ENCODE measurements around the gene RHD.
"Not testable (repeated sequence)": the region's sequence is repeated elsewhere in the genome, so short reads cannot be mapped to it uniquely, and the experiment has no call there.

The RHD gene

DNA sequence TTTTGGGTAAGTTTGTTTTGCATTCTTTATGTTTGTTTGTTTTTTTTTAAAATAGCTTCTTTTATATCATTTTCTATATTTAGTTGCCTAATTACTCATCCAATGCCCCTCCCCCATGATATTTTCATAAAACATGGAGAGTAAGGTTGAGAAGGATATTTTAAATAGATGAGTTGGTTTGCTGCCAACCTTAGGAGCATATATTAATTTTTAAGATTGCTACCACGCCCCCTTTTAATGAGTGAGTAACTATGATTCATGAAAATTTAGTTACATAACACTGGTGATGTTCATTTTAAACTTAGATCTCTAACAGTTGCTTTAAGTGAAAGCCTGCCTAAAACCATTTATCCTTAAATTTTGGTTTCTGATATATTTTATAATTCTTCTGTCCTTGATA, 84.5 kb downstream of the RHD start:
- H3K4me3 ChIP-seq (ENCODE audit: low read length in 2 of 2): no peak overlapping the region
- H3K27ac ChIP-seq (ENCODE audit: low read length): no peak overlapping the region

DNA sequence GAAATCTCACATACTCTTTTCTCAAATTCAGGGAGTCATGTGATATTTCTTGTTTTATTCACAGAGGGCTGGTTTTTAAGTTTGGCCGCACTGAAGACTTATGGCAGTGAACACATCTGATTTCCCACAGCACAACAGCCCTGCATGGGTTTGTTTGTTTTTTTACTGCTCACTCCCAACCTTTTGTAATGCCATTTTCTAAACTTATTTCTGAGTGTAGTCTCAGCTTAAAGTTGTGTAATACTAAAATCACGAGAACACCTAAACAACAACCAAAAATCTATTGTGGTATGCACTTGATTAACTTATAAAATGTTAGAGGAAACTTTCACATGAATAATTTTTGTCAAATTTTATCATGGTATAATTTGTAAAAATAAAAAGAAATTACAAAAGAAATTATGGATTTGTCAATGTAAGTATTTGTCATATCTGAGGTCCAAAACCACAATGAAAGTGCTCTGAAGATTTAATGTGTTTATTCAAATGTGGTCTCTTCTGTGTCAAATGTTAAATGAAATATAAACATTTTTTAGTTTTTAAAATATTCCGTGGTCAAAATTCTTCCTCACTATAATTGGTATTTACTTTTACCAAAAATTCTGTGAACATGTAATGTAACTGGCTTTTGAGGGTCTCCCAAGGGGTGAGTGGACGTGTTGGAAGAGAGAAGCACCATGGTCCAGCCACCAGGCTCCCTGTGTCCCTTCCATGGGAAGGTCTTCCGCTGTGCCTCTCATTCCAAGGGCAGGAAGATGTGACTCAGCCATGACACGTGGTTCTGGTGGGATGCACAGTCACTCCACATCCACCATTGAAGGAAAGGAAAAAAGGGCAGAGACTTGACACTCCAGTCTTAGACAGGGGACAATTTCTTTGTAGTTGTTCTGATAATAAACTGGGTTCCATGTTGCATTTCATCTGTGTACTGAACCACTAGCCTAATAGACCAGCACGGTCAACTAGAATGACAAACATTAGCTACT, 88.6 kb downstream of the RHD start:
- H3K9me3 ChIP-seq (ENCODE audit: control insufficient read depth in 2 of 2, low read length in 2 of 2): no peaks in the 10 kb centered on the region
- H3K27me3 ChIP-seq (ENCODE audit: control insufficient read depth in 1 of 2, insufficient read depth in 2 of 2, low read length in 2 of 2): no peaks in the 10 kb centered on the region
- peaks cover 19 to 29% of the 10 kb centered on the region in 2 donors for H3K36me3 ChIP-seq (ENCODE audit: control insufficient read depth in 2 of 2, insufficient read depth in 2 of 2, low read length in 2 of 2)
- H3K4me1 ChIP-seq (ENCODE audit: control insufficient read depth, insufficient read depth, low read length): no peaks in the 10 kb centered on the region
- H3K27ac ChIP-seq (ENCODE audit: low read length): no peak overlapping the region
- H3K4me3 ChIP-seq (ENCODE audit: low read length in 2 of 2): no peak overlapping the region
- no peak overlapping the region for H3K9ac ChIP-seq (ENCODE audit: low read length in 2 of 2)

More for the DNA sequence above, 84.5 kb downstream of the RHD start:
- Histone ChIP-seq H3K9ac (ENCODE audit: low read length in 2 of 2) (no peak overlapping the region), H3K9me3 (ENCODE audit: control insufficient read depth in 2 of 2, low read length in 2 of 2) (no peaks in the 10 kb centered on the region), H3K27me3 (ENCODE audit: control insufficient read depth in 1 of 2, insufficient read depth in 2 of 2, low read length in 2 of 2) (no peaks in the 10 kb centered on the region), H3K4me1 (ENCODE audit: control insufficient read depth, insufficient read depth, low read length) (no peaks in the 10 kb centered on the region), H3K36me3 (ENCODE audit: control insufficient read depth in 2 of 2, insufficient read depth in 2 of 2, low read length in 2 of 2) (peaks cover 26 to 37% of the 10 kb centered on the region in 2 donors)

- no peak overlapping the region for H3K4me3 ChIP-seq (ENCODE audit: low read length in 2 of 2)
- peaks cover 15 to 25% of the 10 kb centered on the region in 2 donors for H3K36me3 ChIP-seq (ENCODE audit: control insufficient read depth in 2 of 2, insufficient read depth in 2 of 2, low read length in 2 of 2)
- H3K27me3 ChIP-seq (ENCODE audit: control insufficient read depth in 1 of 2, insufficient read depth in 2 of 2, low read length in 2 of 2): no peaks in the 10 kb centered on the region
- no peaks in the 10 kb centered on the region for H3K4me1 ChIP-seq (ENCODE audit: control insufficient read depth, insufficient read depth, low read length)
- no peak overlapping the region for H3K27ac ChIP-seq (ENCODE audit: low read length)
- no peak overlapping the region for H3K9ac ChIP-seq (ENCODE audit: low read length in 2 of 2)
- H3K9me3 ChIP-seq (ENCODE audit: control insufficient read depth in 2 of 2, low read length in 2 of 2): no peaks in the 10 kb centered on the region
These were observed 89.6 kb downstream of the RHD start for GRCh38 chr1:25361901-25362300.

GRCh38 chr1:25362634-25363559, 90.6 kb downstream of the RHD start:
- H3K4me3 ChIP-seq (ENCODE audit: low read length in 2 of 2); H3K4me1 ChIP-seq (ENCODE audit: control insufficient read depth, insufficient read depth, low read length); H3K9ac ChIP-seq (ENCODE audit: low read length in 2 of 2); H3K27me3 ChIP-seq (ENCODE audit: control insufficient read depth in 1 of 2, insufficient read depth in 2 of 2, low read length in 2 of 2); H3K9me3 ChIP-seq (ENCODE audit: control insufficient read depth in 2 of 2, low read length in 2 of 2); H3K27ac ChIP-seq (ENCODE audit: low read length): not testable (repeated sequence)
- H3K36me3 ChIP-seq (ENCODE audit: control insufficient read depth in 2 of 2, insufficient read depth in 2 of 2, low read length in 2 of 2): peaks cover 15 to 25% of the 10 kb centered on the region in 2 donors

- Histone ChIP-seq H3K9ac (ENCODE audit: low read length in 2 of 2) (no peak overlapping the region), H3K9me3 (ENCODE audit: control insufficient read depth in 2 of 2, low read length in 2 of 2) (no peaks in the 10 kb centered on the region), H3K4me1 (ENCODE audit: control insufficient read depth, insufficient read depth, low read length) (no peaks in the 10 kb centered on the region), H3K27me3 (ENCODE audit: control insufficient read depth in 1 of 2, insufficient read depth in 2 of 2, low read length in 2 of 2) (no peaks in the 10 kb centered on the region), H3K27ac (ENCODE audit: low read length) (no peak overlapping the region), H3K36me3 (ENCODE audit: control insufficient read depth in 2 of 2, insufficient read depth in 2 of 2, low read length in 2 of 2) (no peaks in the 10 kb centered on the region), H3K4me3 (ENCODE audit: low read length in 2 of 2) (no peak overlapping the region)
These were observed 96.9 kb downstream of the RHD start for GRCh38 chr1:25369241-25369640.

DNA sequence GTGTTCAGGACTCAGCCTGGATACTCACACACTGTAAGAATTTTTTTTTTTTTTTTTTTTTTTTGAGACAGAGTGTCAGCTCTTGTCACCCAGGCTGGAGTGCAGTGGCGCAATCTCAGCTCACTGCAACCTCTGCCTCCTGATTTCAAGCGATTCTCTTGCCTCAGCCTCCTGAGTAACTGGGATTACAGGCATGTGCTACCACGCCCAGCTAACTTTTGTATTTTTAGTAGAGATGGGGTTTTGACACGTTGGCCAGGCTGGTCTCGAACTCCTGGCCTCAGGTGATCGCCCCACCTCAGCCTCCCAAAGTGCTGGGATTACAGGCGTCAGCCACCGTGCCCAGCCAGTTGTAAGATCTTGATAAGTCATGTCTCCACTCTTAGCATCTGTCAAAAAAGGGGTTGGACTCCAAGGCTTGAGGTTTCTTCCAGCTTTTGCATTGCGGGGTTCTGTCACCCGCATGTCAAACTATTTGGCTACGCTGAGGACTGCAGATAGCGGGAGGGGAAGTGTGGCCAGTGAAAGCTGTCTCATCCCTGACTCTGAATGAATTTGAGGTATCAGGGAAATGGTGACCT, 97.5 kb downstream of the RHD start:
- not testable (repeated sequence) for H3K27ac ChIP-seq (ENCODE audit: low read length); H3K4me1 ChIP-seq (ENCODE audit: control insufficient read depth, insufficient read depth, low read length); H3K27me3 ChIP-seq (ENCODE audit: control insufficient read depth in 1 of 2, insufficient read depth in 2 of 2, low read length in 2 of 2); H3K9me3 ChIP-seq (ENCODE audit: control insufficient read depth in 2 of 2, low read length in 2 of 2); H3K4me3 ChIP-seq (ENCODE audit: low read length in 2 of 2); H3K9ac ChIP-seq (ENCODE audit: low read length in 2 of 2); H3K36me3 ChIP-seq (ENCODE audit: control insufficient read depth in 2 of 2, insufficient read depth in 2 of 2, low read length in 2 of 2)

GRCh38 chr1:25371757-25372156, 99.4 kb downstream of the RHD start:
- H3K9me3 ChIP-seq (ENCODE audit: control insufficient read depth in 2 of 2, low read length in 2 of 2); H3K4me1 ChIP-seq (ENCODE audit: control insufficient read depth, insufficient read depth, low read length); H3K27me3 ChIP-seq (ENCODE audit: control insufficient read depth in 1 of 2, insufficient read depth in 2 of 2, low read length in 2 of 2); H3K4me3 ChIP-seq (ENCODE audit: low read length in 2 of 2); H3K9ac ChIP-seq (ENCODE audit: low read length in 2 of 2); H3K36me3 ChIP-seq (ENCODE audit: control insufficient read depth in 2 of 2, insufficient read depth in 2 of 2, low read length in 2 of 2); H3K27ac ChIP-seq (ENCODE audit: low read length): not testable (repeated sequence)

DNA sequence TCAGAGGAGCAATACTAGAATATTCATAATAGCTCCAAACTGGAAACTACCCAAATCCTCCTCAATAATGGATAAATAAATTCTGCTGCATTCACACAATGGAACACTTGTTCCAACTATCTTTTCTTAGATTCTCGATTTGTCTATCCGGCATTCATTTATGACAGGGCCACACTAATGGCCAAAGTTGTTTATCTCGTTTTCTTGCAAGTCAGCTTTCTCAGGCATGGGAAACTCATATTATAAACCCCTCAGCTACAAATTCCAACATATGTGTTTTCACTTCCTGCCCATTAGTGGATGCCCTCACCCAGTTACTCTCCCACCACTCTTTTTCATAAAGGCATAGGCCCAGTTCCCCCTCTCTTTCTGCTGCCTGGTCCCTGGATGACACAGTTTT, 106.1 kb downstream of the RHD start:
- not testable (repeated sequence) for H3K9ac ChIP-seq (ENCODE audit: low read length in 2 of 2); H3K36me3 ChIP-seq (ENCODE audit: control insufficient read depth in 2 of 2, insufficient read depth in 2 of 2, low read length in 2 of 2); H3K27me3 ChIP-seq (ENCODE audit: control insufficient read depth in 1 of 2, insufficient read depth in 2 of 2, low read length in 2 of 2); H3K27ac ChIP-seq (ENCODE audit: low read length); H3K4me1 ChIP-seq (ENCODE audit: control insufficient read depth, insufficient read depth, low read length); H3K9me3 ChIP-seq (ENCODE audit: control insufficient read depth in 2 of 2, low read length in 2 of 2); H3K4me3 ChIP-seq (ENCODE audit: low read length in 2 of 2)

Data from stomach smooth muscle (tissue), 2 donors.